HG02588 (cell line): ENCODE measurements around the gene SLAMF9.

Source experiments
- ATAC-seq: cut with Tn5 transposase; IDR thresholded peaks from one replicate; pipeline ENCODE4 v1.9.1; 2021; ENCODE audit warnings: mild to moderate bottlenecking, moderate library complexity; ENCODE audit not compliant: unreplicated experiment

SLAMF9 gene

GRCh38 chr1:159922511-159923202, 31.4 kb downstream of the SLAMF9 start:
- no peak for ATAC-seq

GRCh38 chr1:159921700-159922504, 32.1 kb downstream of the SLAMF9 start:
- ATAC-seq = no peak

GRCh38 chr1:159921251-159921650, 32.8 kb downstream of the SLAMF9 start:
- peak; percentile 29 for ATAC-seq

- ATAC-seq = no peak
Observed at GRCh38 chr1:159920651-159921050, 33.4 kb downstream of the SLAMF9 start.

- ATAC-seq = no peak
Observed at GRCh38 chr1:159920202-159920601, 33.8 kb downstream of the SLAMF9 start.

- ATAC-seq = no peak
Observed at GRCh38 chr1:159919236-159919865, 34.7 kb downstream of the SLAMF9 start.

GRCh38 chr1:159918352-159919200, 35.5 kb downstream of the SLAMF9 start:
- no peak for ATAC-seq

GRCh38 chr1:159917533-159918351, 36.3 kb downstream of the SLAMF9 start:
- no peak for ATAC-seq

GRCh38 chr1:159916242-159917051, 37.6 kb downstream of the SLAMF9 start:
- ATAC-seq = no peak

GRCh38 chr1:159915571-159916241, 38.3 kb downstream of the SLAMF9 start:
- no peak for ATAC-seq

GRCh38 chr1:159914252-159915018, 39.6 kb downstream of the SLAMF9 start:
- ATAC-seq = no peak

- ATAC-seq = no peak
Observed at GRCh38 chr1:159913451-159914192, 40.4 kb downstream of the SLAMF9 start.

GRCh38 chr1:159911326-159912070, 42.5 kb downstream of the SLAMF9 start:
- no peak for ATAC-seq

- no peak for ATAC-seq
Observed at GRCh38 chr1:159908031-159908940, 45.8 kb downstream of the SLAMF9 start.

GRCh38 chr1:159906960-159907359, 47.1 kb downstream of the SLAMF9 start:
- no peak for ATAC-seq
